Fibroblast of skin of back (primary cell): ENCODE data around the gene PHACTR3.
"Not testable (repeated sequence)": the region's sequence is repeated elsewhere in the genome, so short reads cannot be mapped to it uniquely, and the experiment has no call there.

Experiments used
- DNase-seq: peaks from one replicate; pipeline ENCODE4 v3.0.0-alpha.2; 2013

Gene PHACTR3

DNA sequence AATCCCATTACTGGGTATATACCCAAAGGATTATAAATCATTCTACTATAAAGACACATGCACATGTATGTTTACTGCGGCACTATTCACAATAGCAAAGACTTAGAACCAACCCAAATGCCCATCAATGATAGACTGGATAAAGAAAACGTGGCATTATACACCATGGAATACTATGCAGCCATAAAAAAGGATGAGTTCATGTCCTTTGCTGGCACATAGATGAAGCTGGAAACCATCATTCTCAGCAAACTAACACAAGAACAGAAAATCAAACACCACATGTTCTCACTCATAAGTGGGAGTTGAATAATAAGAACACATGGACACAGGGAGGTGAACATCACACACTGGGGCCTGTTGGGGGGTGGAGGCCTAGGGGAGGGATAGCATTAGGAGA, 285.7 kb downstream of the PHACTR3 start:
- DNase-seq = not testable (repeated sequence)

DNA sequence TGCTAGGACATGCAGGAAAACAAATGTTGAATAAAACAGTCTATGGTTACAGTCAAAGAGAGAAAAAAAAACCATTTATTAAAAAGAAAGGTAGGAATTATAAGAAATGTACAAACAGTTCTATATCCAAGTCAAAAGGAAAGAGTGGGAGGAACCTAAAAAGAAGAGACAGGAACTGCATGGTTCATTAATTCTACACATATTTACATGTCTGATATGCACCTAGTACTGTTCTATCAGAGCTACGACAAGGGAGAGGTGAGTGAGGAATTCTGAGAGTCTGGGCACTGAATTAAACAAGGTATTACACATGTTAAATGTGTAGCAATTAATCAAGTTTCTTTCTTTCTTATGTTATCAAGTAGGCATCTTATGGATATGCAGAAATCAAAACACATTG, 287.2 kb downstream of the PHACTR3 start:
- DNase-seq = no peak

DNA sequence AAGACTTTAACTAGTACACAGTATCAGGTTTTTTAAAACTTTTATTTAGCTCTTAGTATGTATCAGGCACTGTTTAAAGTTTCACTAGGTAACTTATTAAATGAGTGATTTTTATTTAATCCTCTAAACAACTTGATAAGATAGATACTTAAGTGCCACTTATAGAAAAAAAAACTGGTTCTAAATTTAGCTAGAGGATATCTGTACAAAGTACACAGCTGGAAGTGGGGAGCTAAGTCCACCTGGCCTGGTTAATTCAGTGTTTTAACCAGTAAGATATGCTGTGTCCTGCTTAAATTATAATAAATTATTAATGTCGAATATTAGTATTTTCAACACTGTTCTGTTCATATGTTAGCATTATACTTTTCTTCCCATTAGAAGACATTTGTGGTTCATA, 291.6 kb downstream of the PHACTR3 start:
- no peak for DNase-seq
